Stimulated activated CD8-positive, alpha-beta memory T cell treated with anti-CD3 and anti-CD28 coated beads, Interleukin-12 subunit alpha, Interleukin-12 subunit beta, amount 100 ng/mL, for 24 hours (primary cell): ENCODE measurements around the gene LRRC14B.
"Not testable (repeated sequence)": the region's sequence is repeated elsewhere in the genome, so short reads cannot be mapped to it uniquely, and the experiment has no call there.

ENCODE experiments used
- DNase-seq: peaks from one replicate; pipeline ENCODE4 v3.0.0-alpha.2; 2020; ENCODE audit errors: extremely low read depth

Gene LRRC14B

GRCh38 chr5:160173-160510 is 31.2 kb upstream of the LRRC14B start:
- no peak for DNase-seq

GRCh38 chr5:160921-161802 is 30.1 kb upstream of the LRRC14B start:
- DNase-seq, result no peak

- no peak for DNase-seq
Measured at GRCh38 chr5:161803-162110, 29.5 kb upstream of the LRRC14B start.

GRCh38 chr5:162190-162564 is 29.1 kb upstream of the LRRC14B start:
- no peak for DNase-seq

- DNase-seq, result no peak
Measured at GRCh38 chr5:162565-163337, 28.5 kb upstream of the LRRC14B start.

- no peak for DNase-seq
Measured at GRCh38 chr5:163338-163620, 28.0 kb upstream of the LRRC14B start.

- DNase-seq, result no peak
Measured at GRCh38 chr5:163841-164240, 27.5 kb upstream of the LRRC14B start.

GRCh38 chr5:164244-164643 is 27.1 kb upstream of the LRRC14B start:
- DNase-seq, result no peak

- not testable (repeated sequence) for DNase-seq
Measured at GRCh38 chr5:164783-165182, 26.5 kb upstream of the LRRC14B start.

GRCh38 chr5:166441-167372 is 24.6 kb upstream of the LRRC14B start:
- no peak for DNase-seq

- no peak for DNase-seq
Measured at GRCh38 chr5:167511-167910, 23.8 kb upstream of the LRRC14B start.

- DNase-seq, result no peak
Measured at GRCh38 chr5:167982-168660, 23.2 kb upstream of the LRRC14B start.

- DNase-seq, result no peak
Measured at GRCh38 chr5:169071-169727, 22.1 kb upstream of the LRRC14B start.

- no peak for DNase-seq
Measured at GRCh38 chr5:169728-170094, 21.6 kb upstream of the LRRC14B start.

GRCh38 chr5:170971-171800 is 20.1 kb upstream of the LRRC14B start:
- DNase-seq, result no peak

- no peak for DNase-seq
Measured at GRCh38 chr5:171801-172331, 19.4 kb upstream of the LRRC14B start.

- no peak for DNase-seq
Measured at GRCh38 chr5:172421-172820, 18.9 kb upstream of the LRRC14B start.

- DNase-seq, result no peak
Measured at GRCh38 chr5:172841-173251, 18.4 kb upstream of the LRRC14B start.

- no peak for DNase-seq
Measured at GRCh38 chr5:173392-174290, 17.7 kb upstream of the LRRC14B start.
